ENCODE results near the gene HOXC10.

DNA sequence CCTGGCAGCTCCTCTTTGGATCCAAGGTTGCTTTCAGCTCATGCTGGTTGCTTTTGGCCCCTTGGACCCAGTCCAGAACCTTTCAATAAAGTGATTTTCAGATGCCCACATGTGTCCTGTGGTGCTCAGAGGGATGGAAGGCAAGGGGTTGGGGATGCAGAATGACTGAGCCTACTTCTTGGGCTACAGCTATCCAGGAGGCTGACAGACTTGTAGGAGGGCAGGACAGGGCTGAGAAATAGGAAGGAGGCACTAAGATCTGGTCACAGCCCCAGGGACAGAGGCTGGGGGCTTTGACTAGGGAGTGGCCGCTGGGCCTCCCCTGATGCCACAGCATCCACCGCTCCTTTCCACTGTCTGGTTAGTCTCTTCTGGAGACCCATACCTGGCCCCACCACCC lies 13.3 kb upstream of the HOXC10 start:
- TF ChIP-seq, protein P1, sequence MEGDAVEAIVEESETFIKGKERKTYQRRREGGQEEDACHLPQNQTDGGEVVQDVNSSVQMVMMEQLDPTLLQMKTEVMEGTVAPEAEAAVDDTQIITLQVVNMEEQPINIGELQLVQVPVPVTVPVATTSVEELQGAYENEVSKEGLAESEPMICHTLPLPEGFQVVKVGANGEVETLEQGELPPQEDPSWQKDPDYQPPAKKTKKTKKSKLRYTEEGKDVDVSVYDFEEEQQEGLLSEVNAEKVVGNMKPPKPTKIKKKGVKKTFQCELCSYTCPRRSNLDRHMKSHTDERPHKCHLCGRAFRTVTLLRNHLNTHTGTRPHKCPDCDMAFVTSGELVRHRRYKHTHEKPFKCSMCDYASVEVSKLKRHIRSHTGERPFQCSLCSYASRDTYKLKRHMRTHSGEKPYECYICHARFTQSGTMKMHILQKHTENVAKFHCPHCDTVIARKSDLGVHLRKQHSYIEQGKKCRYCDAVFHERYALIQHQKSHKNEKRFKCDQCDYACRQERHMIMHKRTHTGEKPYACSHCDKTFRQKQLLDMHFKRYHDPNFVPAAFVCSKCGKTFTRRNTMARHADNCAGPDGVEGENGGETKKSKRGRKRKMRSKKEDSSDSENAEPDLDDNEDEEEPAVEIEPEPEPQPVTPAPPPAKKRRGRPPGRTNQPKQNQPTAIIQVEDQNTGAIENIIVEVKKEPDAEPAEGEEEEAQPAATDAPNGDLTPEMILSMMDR (IDR thresholded peaks at IDR 0.05; ENCODE audit: insufficient read depth, low read depth, low read length), result no peak
- no peak for TF ChIP-seq EZH2 (IDR thresholded peaks at IDR 0.05; ENCODE audit: insufficient read depth, low read length)

Measured in astrocyte (in vitro differentiated cells and primary cell).